ENCODE results near the gene VPS11. TPM values are rescaled to one million over a fixed set of nuclear protein-coding genes. Genes with fewer than 3 reads are reported as not detected.

Gene VPS11
- total and polyA plus RNA-seq, 10 of the 15 experiments (the other 5 are each of a cell fraction or from before 2014, with no cell fraction given) = 15.8 to 26.4 (median 24.5) TPM

DNA sequence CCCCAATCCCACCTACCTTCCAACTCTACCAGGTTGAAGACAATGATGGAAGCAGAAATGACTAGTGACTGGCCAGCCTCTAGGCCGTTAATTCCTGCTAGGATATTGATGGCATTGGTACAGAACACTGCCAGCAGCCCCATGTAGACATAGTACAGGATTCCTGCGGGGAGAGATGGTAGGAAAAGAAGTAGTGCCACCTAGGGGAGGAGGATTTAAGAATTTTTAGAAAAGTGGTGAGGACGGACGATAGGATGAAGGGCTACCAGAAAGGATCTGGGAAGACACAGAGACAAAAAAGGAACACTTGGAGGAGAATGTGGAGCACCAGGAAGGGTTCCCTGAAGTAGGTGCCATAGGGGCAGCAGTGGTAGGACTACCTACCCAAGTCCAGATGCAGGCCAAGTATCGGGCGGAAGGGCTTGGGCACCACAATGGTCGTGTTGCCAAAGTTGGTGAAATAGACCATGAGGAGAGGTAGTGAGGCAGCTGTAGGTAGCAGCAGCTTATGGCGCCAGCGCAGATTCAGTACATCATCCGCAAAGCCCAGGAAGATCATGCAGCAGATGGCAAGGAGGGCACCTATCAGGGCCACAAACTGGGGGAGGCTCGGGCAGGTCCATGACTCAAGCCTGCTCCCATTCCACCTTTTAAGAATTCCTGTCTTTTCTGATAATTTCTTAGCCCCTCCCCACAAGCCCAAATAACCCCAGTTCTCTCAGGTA lies 32.8 kb downstream of the VPS11 start:
- peaks cover 23% of the 10 kb centered on the region for H3K79me2 ChIP-seq (ENCODE audit: control insufficient read depth, insufficient read depth, low read length)
- no peak for DNase-seq (ENCODE audit: low read depth, low spot score)
- peak overlapping the region; percentile 26; the same call in 1 of the 2 replicates for H2AFZ ChIP-seq (ENCODE audit: control insufficient read depth, low read depth, low read length)
- H3K9ac ChIP-seq (ENCODE audit: control insufficient read depth, insufficient read depth, low read length) = peak overlapping the region; percentile 87
- ChIA-PET RAD21 (ENCODE audit: unreplicated experiment) (interaction anchor here (0.8 kb wide), 1 partner anchor 8 kb away, joined by 3 read pairs; no protein-coding TSS in a partner anchor), CTCF (interaction anchor here (0.7 to 1.7 kb wide), 7 partner anchors 9 to 221 kb away, joined by 3 to 13 read pairs (median 4); partner anchors contain the start of genes HINFP and VPS11), SMC1A (ENCODE audit: uncharacterized antibody, unreplicated experiment) (interaction anchor here (1.1 kb wide), 1 partner anchor 16 kb away, joined by 3 read pairs; the partner anchor contains the start of gene HMBS), POLR2A (interaction anchor here (1.0 to 6.8 kb wide), 4 partner anchors 11 to 82 kb away, joined by 3 to 69 read pairs (median 4); partner anchors contain the start of genes HMBS and TRAPPC4)
- FAIRE-seq = no peak
- intact Hi-C loops (cut with micrococcal nuclease; ENCODE audit: unreplicated experiment) = loop anchor here (5.0 kb wide), 2 partner anchors 83 to 173 kb away; partner anchors contain the start of genes BCL9L, RPS25 and TRAPPC4
- H3K4me1 ChIP-seq (ENCODE audit: control insufficient read depth, insufficient read depth, low read length) = peaks cover 20% of the 10 kb centered on the region
- H3K27me3 ChIP-seq (replicated peaks in 1 of 2; ENCODE audit: control insufficient read depth in 2 of 2, insufficient read depth in 2 of 2, low read length in 1 of 2) = no peaks in the 10 kb centered on the region
- in situ Hi-C loops (cut with MboI) = no loop called here
- H3K9me3 ChIP-seq (replicated peaks; ENCODE audit: control insufficient read depth, insufficient read depth, low read length) = no peaks in the 10 kb centered on the region
- 26% methylated on average over 11 of the region's 11 CpGs for WGBS (ENCODE audit: insufficient coverage, insufficient replicate concordance, low lambda C conversion rate, missing lambda C conversion rate)
- H3K36me3 ChIP-seq (ENCODE audit: control insufficient read depth in 2 of 2, insufficient read depth in 2 of 2, low read length in 1 of 2) = peaks cover 6 to 7% of the 10 kb centered on the region in 2 experiments; a peak in 3 of 4 replicates
- no TSS peak for BruUV-seq (replicated peaks)
- TF ChIP-seq, protein P1, sequence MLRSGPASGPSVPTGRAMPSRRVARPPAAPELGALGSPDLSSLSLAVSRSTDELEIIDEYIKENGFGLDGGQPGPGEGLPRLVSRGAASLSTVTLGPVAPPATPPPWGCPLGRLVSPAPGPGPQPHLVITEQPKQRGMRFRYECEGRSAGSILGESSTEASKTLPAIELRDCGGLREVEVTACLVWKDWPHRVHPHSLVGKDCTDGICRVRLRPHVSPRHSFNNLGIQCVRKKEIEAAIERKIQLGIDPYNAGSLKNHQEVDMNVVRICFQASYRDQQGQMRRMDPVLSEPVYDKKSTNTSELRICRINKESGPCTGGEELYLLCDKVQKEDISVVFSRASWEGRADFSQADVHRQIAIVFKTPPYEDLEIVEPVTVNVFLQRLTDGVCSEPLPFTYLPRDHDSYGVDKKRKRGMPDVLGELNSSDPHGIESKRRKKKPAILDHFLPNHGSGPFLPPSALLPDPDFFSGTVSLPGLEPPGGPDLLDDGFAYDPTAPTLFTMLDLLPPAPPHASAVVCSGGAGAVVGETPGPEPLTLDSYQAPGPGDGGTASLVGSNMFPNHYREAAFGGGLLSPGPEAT (IDR thresholded peaks at IDR 0.05; ENCODE audit: low read depth) = no peak
- TF ChIP-seq, protein P2, sequence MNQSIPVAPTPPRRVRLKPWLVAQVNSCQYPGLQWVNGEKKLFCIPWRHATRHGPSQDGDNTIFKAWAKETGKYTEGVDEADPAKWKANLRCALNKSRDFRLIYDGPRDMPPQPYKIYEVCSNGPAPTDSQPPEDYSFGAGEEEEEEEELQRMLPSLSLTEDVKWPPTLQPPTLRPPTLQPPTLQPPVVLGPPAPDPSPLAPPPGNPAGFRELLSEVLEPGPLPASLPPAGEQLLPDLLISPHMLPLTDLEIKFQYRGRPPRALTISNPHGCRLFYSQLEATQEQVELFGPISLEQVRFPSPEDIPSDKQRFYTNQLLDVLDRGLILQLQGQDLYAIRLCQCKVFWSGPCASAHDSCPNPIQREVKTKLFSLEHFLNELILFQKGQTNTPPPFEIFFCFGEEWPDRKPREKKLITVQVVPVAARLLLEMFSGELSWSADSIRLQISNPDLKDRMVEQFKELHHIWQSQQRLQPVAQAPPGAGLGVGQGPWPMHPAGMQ (IDR thresholded peaks at IDR 0.05; ENCODE audit: borderline replicate concordance) = no peak
- peak; percentile 30 to 45 (median 31); a peak in 4 of 6 replicates for TF ChIP-seq CTCF (IDR thresholded peaks at IDR 0.05 in 2 of 3, conservative IDR thresholded peaks at IDR 0.05 in 1 of 3; ENCODE audit: control insufficient read depth in 2 of 3, extremely low read depth in 1 of 3, insufficient read depth in 1 of 3, low read depth in 3 of 3, low read length in 3 of 3)
- peak; percentile 54 to 56 for TF ChIP-seq IKZF2 (IDR thresholded peaks at IDR 0.05)
- no peak for TF ChIP-seq POLR2AphosphoS5 (IDR thresholded peaks at IDR 0.05; ENCODE audit: low read length)
- no peak for TF ChIP-seq ESRRA (IDR thresholded peaks at IDR 0.05; ENCODE audit: low read length)
- TF ChIP-seq RAD21 (IDR thresholded peaks at IDR 0.05; ENCODE audit: insufficient read depth, low read depth, low read length) = peak; percentile 36; the same call in 1 of the 2 replicates
- TF ChIP-seq SMC3 (IDR thresholded peaks at IDR 0.05; ENCODE audit: borderline replicate concordance, low read length) = peak; percentile 23; the same call in 1 of the 2 replicates
- no peak for TF ChIP-seq TCF7 (IDR thresholded peaks at IDR 0.05; ENCODE audit: borderline replicate concordance)
- peak overlapping the region; percentile 90 for H3K4me2 ChIP-seq (ENCODE audit: control insufficient read depth, insufficient read depth)
- H3K27ac ChIP-seq (ENCODE audit: control insufficient read depth, insufficient read depth) = no peak overlapping the region
- H4K20me1 ChIP-seq (ENCODE audit: control insufficient read depth, insufficient read depth) = no peaks in the 10 kb centered on the region
- peak overlapping the region; percentile 97 for H3K4me3 ChIP-seq
- no peak for ATAC-seq

All from GM12878 (cell line).